ENCODE data around the gene MMAB.

Gene MMAB

GRCh38 chr12:109581856-109582255, 8.6 kb upstream of the MMAB start:
- DNase-seq, result no peak

DNA sequence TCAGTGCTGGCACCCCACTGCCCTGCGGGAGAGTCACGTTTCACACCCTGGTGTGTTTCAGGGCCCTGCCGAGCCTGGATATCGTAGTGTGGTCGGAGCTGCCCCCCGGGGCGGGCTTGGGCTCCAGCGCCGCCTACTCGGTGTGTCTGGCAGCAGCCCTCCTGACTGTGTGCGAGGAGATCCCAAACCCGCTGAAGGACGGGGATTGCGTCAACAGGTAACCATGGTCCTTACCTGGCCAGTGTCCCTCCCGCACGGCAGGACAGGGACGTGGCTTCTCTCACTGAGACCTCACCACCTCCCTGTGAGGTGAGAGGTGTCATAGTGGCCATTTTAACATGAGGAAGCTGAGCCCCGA, 8.0 kb upstream of the MMAB start:
- DNase-seq, result no peak

DNA sequence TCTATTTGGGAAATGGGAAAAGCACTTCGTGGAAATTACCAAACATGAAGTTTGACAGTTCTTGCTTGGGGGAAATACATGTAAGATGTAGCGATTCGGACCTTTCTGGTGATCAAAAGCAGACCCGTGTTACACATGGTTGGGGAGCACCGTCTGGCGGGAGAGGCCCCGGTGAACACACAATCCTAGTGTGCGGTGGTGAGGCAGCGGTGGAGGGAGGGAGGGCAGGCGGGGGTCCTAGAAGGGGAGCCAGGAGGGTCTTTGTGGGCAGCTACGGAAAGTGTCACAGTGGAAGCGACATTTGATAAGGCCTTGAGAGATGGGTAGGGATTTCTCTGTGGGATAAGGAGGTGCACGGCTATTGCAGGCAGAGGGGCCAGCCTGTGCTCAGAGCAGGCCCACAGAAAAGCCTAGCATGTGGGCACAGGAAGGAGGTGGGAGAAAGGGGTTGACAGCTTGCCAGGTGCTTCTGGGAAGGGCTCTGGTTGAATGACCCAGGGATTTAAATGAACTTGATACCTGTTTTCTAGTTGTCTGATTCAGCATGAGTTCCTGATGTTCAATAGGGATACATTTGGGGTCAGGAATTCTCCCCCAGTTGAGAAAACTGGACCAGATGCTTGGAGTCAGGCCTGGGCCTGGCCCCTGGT, 7.5 kb upstream of the MMAB start:
- DNase-seq, result no peak

GRCh38 chr12:109580272-109580671, 7.0 kb upstream of the MMAB start:
- no peak for DNase-seq

- DNase-seq, result no peak
Observed at GRCh38 chr12:109579639-109580038, 6.3 kb upstream of the MMAB start.

GRCh38 chr12:109578330-109578927, 5.1 kb upstream of the MMAB start:
- DNase-seq, result no peak

DNA sequence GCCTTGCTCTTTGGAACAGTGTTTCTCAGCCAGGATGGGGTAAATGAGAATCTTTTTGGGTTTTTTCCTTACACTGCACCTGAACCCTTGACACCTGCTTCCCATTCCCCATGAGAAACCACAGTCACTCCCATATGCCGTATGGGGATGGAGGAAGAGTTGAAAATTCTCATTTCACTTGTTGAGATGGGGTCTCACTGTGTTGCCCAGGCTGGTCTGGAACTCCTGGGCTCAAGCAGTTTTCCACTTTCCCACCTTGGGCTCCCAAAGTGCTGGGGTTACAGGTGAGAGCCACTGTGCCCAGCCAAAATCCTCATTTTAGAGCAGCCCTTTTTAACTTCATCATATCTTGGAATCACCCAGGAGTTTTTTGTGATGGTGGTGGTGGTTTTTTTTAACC, 4.0 kb upstream of the MMAB start:
- no peak for DNase-seq

DNA sequence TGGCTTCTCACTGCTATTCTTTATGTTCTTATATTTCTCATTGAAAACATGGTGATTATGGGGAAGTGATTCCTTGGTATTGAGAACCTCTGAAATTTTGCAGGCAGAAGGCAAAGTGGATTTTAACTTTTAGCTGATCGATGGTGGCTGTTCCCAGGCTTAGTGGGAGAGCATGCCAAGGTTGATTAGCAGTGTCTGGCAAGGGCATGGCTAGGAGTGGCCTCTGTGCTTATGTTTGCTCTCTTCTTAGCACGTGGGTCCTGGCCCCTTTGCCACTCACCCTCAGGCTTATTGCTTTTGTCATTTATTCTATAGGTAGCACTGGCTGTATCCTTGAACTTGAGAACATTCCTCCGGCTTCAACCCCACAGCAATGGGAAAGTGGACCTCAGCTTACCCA, 2.4 kb upstream of the MMAB start:
- DNase-seq, result no peak

DNA sequence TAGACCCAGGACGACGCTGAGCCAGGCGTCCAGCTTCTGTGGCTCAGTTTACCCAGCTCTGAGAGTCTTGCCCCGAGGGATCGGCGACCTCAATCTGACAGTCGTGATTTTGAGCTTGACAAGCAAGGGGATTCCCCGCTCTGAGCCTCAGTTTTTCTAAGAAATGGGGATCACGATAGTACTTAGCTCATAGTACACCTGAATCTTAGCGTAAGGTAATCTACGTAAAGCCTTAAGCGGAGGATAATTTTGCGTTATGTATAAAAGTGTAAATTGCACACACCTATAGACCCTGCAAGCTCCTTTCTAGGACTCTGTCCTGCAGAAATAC, 575 bp upstream of the MMAB start:
- no peak for DNase-seq

- no peak for DNase-seq
Observed at GRCh38 chr12:109572506-109572845, 828 bp downstream of the MMAB start.

DNA sequence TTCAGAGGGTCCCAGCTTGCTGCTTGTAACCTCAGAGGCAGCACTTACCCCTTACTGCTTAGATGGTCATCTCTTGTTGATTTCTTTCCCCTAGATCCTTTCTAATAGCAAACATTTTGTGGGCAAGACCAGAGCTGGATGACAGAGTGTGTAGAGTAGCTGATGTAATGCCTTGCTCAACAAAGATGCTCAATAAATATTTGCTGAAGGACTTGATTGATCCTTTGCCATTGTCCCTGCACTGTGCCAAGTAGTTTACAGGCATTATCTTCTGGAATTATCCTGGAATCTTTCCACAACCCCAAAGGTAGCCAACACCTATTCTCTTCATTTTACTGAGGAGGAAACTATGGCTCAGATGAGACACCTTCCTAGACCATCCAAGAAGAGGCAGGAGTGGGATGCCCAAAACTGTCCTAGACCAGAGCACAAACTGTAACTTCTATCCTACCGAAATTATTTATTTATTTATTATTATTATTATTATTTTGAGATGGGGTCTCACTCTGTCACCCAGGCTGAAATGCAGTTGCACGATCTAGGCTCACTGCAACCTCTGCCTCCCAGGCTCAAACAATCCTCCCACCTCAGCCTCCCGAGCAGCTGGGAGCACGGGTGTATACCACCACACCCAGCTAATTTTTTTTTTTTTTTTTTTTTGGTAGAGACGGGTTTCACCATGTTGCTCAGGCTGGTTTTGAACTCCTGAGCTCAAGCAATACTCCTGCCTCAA, 1.4 kb downstream of the MMAB start:
- DNase-seq, result no peak

DNA sequence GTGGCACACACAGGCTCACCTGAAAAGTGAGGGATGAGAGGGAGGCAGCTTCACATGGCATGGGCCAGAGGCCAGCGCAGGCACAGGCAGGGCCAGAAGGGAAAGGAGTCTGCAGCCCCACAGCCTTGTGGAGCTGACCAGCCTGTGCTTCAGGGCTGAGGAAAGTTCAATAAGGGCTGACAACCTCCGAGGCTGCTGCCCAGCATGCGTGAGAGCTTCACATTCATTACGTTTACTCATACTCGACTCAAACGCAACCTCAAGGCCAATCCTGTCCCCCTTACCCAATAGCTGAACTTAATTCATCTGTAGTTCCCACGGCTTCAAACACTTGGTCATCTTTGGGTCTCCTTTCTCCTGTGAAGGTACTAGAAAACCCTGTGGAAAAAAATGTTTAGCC, 4.8 kb downstream of the MMAB start:
- no peak for DNase-seq

DNA sequence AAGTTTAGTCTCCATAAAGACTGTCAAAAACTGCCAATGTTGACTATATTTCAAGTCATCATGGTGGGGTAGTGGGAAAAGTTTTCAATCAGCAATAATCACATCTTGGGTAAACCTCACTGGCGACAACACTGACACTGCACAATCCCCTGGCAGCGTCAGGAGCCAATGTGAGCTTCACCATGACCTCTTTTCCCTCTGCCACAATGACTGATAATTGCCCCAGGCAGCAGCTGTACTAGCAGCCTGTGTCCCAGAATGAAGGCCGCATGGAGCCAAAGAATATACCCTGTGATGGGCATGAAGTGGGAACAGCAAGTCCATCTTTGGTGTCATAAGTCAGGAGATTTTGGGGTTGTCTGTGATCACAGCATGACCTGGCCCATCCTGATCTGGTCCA, 5.3 kb downstream of the MMAB start:
- DNase-seq, result no peak

DNA sequence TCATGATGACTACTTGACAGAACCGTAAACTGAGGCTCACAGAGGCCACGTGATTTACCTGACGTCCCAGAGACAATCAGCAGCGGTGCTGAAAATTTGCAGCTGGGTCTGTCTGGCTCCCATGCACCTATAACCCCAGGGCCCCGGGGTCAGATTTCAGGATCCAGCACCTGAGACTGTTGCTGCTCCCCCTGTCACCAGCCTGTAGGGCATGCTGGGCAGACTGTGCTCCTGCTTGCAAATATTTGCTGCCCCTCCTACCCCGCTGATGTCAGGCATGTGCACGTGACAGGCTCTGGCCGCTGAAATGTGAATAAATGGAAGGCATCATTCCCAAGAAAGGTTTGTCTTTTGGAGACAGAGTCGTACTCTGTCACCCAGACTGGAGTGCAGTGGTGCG, 6.0 kb downstream of the MMAB start:
- DNase-seq, result no peak

DNA sequence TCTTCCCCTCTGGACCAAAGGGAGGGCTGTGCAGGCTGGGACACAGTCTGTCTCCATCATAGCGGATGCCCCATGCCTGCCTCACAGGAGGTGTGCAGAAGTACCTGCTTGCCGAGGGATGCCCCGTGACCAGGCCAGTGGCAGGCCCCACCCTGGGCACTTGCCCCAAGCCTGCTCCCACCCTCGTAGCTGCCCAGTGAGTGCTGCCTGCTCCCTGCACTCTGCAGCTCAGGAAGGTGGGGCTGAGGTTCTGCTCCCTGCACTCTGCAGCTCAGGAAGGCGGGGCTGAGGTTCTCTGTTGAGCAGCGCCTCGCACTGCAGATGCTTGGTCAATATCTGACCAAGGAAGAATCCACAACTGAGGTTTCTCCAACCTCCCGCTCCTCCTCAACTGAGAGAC, 6.9 kb downstream of the MMAB start:
- DNase-seq, result no peak

DNA sequence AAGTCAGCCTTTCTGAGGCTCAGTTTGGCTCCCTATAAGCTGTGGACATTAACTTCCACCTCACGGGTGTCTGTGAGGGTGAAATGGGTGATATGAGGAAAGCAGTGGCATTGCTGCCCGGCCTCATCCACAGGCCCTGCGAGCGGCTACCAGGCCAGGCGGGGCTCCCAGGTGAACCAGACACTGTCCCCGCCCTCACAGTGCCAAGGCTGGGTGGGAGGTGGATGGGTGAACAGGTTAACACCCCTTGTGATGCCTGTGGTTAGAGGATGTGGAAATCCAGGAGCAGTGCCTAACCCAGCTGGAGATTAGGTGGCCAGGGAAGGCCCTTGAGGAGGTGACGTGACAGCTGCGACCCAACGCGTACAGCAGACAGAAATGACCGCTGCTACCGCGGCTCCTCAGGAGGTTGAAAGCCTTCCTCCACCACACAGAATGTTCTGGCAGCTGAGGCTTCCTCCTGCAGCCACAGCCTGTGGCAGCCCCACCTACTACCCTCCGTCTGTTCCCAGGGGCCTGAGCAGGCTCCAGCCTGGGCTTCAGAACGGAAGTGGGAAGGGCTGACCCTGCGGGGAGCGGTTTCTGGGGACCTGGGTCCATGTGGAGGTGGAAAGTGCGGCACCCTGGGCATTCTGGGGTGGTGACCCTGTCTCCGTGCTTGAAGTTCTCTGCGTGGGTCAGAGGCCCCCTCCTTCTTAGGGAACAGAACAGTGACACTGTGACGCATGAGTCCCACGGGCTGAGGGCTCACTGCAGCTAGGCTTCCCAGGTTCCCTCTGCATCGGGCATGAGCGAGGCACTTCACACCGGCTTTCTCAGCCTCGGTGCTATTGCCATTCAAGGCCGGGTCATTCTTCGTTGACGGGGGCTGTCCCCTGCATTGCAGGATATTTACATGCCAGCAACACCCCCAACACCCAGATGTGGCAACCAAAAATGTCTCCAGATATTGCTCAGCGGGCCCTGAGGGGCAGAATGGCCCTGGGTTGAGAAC, 9.7 kb downstream of the MMAB start:
- DNase-seq, result no peak

GRCh38 chr12:109562871-109563270, 10.4 kb downstream of the MMAB start:
- DNase-seq, result no peak

- DNase-seq, result no peak
Observed at GRCh38 chr12:109561711-109562030, 11.6 kb downstream of the MMAB start.

- no peak for DNase-seq
Observed at GRCh38 chr12:109560867-109561710, 12.2 kb downstream of the MMAB start.

- no peak for DNase-seq
Observed at GRCh38 chr12:109559601-109560000, 13.7 kb downstream of the MMAB start.

DNA sequence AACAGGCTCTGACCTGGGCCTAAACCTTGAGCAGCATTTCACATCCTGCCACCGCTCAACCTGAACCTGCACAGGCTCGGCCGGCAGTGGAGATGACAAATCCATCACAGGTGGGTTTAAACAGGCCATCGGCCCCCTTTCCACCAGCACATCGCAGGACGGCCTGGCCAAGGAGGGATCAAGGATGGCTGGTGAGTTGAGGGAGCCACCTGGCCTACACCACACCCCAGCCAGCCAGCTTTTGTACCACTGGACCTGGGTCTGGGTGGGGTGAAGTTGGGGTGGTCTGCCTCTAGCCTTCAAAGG, 14.2 kb downstream of the MMAB start:
- DNase-seq, result no peak

- no peak for DNase-seq
Observed at GRCh38 chr12:109558374-109559199, 14.7 kb downstream of the MMAB start.

Data from OCI-M1 (cell line).